Ascending aorta (tissue), 2 donors: ENCODE measurements around the gene SLC26A1. TPM values are rescaled to one million over a fixed set of nuclear protein-coding genes. Genes with fewer than 3 reads are reported as not detected.
"Not testable (repeated sequence)": the region's sequence is repeated elsewhere in the genome, so short reads cannot be mapped to it uniquely, and the experiment has no call there.

Source experiments
- DNase-seq, 2 donors: peaks; one replicate each; pipeline ENCODE4 v3.0.0-alpha.2; 2019; ENCODE audit warnings: low spot score in 2 of 2
- H3K27ac ChIP-seq, 2 donors: fragments of 200-600 bp; sonication (generic); one replicate each; pipeline ENCODE4 v1.5.1; 2016 to 2017; ENCODE audit warnings: mild to moderate bottlenecking in 1 of 2
- H3K27me3 ChIP-seq: fragments of 200-600 bp; sonication (generic); one replicate; pipeline ENCODE4 v1.5.1; 2017
- H3K36me3 ChIP-seq, 2 donors: fragments of 200-600 bp; sonication (generic); one replicate each; pipeline ENCODE4 v1.5.1; 2016
- H3K4me1 ChIP-seq, 2 donors: fragments of 200-600 bp; sonication (generic); one replicate each; pipeline ENCODE4 v1.5.1; 2016 to 2017; ENCODE audit warnings: mild to moderate bottlenecking in 1 of 2
- H3K4me3 ChIP-seq, 2 donors: fragments of 200-600 bp; sonication (generic); one replicate each; pipeline ENCODE4 v1.5.1; 2016 to 2017; ENCODE audit warnings: mild to moderate bottlenecking in 1 of 2
- H3K9me3 ChIP-seq, 2 donors: fragments of 200-600 bp; sonication (generic); one replicate each; pipeline ENCODE4 v1.5.1; 2016
- intact Hi-C: fragments of 100-400 bp; cut with DNase I; formaldehyde crosslinking; loops from one replicate; pipeline ENCODE4 v1.15.1; 2023
- total RNA-seq: library from RNA; depleted of rRNA; stranded (reverse); fragments of >200 nt; gene quantifications from one replicate; pipeline ENCODE4 v1.1.0, GENCODE V29; 2016
- TF ChIP-seq, protein P1 (sequence below), 3 experiments: fragments of 200-600 bp in 2 of 3; fragments of 450-650 bp in 1 of 3; sonication (generic) in 2 of 3; IDR thresholded peaks; one replicate each; pipeline ENCODE4 v1.5.1; 2016 to 2019; ENCODE audit warnings: antibody characterized with exemption in 3 of 3, mild to moderate bottlenecking in 1 of 3, moderate library complexity in 1 of 3

Gene SLC26A1
- total RNA-seq, 1 donor from 2014 or later = not detected

DNA sequence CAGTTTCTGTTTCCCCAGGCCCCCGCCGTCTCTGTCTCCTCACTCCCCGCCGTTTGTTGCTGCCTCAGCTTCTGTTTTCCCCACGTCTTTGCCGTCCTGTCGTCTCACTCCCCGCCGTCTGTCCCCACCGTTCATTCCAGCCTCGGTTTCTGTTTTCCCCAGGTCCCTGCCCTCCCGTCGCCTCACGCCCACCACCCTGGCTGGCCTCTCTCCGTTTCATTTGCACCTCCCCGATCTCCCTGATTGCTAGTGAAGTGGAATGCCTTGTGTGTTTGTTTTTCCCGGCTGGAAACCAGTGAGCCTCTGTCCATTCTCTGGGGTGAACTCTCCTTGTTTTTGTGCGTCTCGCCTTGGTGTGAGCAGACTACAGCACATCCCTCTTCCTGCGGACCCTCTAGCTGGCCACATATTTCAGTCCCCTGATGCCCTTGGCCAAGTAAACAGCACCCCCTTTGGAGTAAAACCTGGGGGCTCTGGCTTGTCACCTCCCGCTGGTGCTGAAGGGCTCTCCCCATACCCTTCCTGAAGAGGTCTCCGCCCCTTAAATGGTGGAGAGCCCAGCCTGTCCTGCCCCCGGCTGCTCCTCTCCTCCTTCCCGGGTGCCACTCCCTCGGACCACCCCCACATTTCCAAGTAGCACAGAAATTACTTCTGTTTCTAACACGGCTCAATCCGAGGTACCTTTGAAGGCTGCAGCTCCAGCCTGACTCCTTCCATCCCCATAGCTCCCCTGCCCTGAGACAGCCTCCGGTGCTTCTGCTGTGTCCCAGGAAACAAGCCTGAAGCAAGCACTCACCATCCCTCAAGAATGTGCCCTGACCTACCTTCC lies 47.7 kb downstream of the SLC26A1 start:
- H3K9me3 ChIP-seq = no peaks in the 10 kb centered on the region
- no peak overlapping the region for H3K4me3 ChIP-seq
- H3K36me3 ChIP-seq = peaks cover 0 to 5% of the 10 kb centered on the region in 2 donors
- H3K27ac ChIP-seq = no peak overlapping the region
- no peak for DNase-seq
- no peaks in the 10 kb centered on the region for H3K4me1 ChIP-seq
- no peaks in the 10 kb centered on the region for H3K27me3 ChIP-seq
- intact Hi-C loops = no loop called here
- TF ChIP-seq, protein P1, sequence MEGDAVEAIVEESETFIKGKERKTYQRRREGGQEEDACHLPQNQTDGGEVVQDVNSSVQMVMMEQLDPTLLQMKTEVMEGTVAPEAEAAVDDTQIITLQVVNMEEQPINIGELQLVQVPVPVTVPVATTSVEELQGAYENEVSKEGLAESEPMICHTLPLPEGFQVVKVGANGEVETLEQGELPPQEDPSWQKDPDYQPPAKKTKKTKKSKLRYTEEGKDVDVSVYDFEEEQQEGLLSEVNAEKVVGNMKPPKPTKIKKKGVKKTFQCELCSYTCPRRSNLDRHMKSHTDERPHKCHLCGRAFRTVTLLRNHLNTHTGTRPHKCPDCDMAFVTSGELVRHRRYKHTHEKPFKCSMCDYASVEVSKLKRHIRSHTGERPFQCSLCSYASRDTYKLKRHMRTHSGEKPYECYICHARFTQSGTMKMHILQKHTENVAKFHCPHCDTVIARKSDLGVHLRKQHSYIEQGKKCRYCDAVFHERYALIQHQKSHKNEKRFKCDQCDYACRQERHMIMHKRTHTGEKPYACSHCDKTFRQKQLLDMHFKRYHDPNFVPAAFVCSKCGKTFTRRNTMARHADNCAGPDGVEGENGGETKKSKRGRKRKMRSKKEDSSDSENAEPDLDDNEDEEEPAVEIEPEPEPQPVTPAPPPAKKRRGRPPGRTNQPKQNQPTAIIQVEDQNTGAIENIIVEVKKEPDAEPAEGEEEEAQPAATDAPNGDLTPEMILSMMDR (IDR thresholded peaks at IDR 0.05) = no peak

DNA sequence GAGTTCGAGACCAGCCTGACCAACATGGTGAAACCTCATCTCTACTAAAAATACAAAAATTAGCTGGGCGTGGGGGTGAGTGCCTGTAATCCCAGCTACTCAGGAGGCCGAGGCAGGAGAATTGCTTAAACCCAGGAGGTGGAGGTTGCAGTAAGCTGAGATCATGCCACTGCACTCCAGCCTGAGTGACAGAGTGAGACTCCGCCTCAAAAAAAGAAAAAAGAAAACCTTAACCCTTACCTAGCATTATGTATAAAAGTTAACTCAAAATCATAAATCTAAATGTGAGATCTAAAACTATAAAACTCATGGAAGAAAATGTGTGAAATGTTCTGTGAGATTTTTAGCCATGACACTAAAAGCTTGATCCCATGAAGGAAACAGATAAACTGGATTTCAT lies 53.7 kb downstream of the SLC26A1 start:
- not testable (repeated sequence) for H3K9me3 ChIP-seq, H3K4me1 ChIP-seq, H3K27me3 ChIP-seq, H3K36me3 ChIP-seq, H3K4me3 ChIP-seq, H3K27ac ChIP-seq
- intact Hi-C loops = loop anchor here (10.0 kb wide), 1 partner anchor 215 kb away; no protein-coding TSS in a partner anchor
- peak in 1 of 2 donors; percentile 16 for DNase-seq

Other genes starting within 250 kb of the SLC26A1 start
- gene CPLX1, start 167.3 kb downstream of the SLC26A1 start, total RNA-seq = 1.1 TPM
- 87.3 TPM for gene GAK, start 61.1 kb downstream of the SLC26A1 start, total RNA-seq
- gene TMEM175, start 60.9 kb downstream of the SLC26A1 start, total RNA-seq = 41.2 TPM
- 20.1 TPM for gene DGKQ, start 19.8 kb downstream of the SLC26A1 start, total RNA-seq
- gene IDUA, start 6.4 kb downstream of the SLC26A1 start, total RNA-seq = 118 TPM
- 79.1 TPM for gene FGFRL1, start 18.2 kb upstream of the SLC26A1 start, total RNA-seq
- gene RNF212, start 120.2 kb upstream of the SLC26A1 start, total RNA-seq = not detected
- 14.0 TPM for gene SPON2, start 179.2 kb upstream of the SLC26A1 start, total RNA-seq